MM.1S (cell line): ENCODE results near the gene TMOD1.
"Not testable (repeated sequence)": the region's sequence is repeated elsewhere in the genome, so short reads cannot be mapped to it uniquely, and the experiment has no call there.

ENCODE experiments used
- DNase-seq: peaks from one replicate; pipeline ENCODE4 v3.0.0-alpha.2; 2015
- H2AFZ ChIP-seq: fragments of 300-600 bp; sonication (generic); 2 replicates; pipeline ENCODE4 v1.6.0; 2016; ENCODE audit warnings: antibody characterized with exemption, low read length
- H3F3A ChIP-seq: fragments of 300-600 bp; sonication (generic); 2 replicates; pipeline ENCODE4 v1.6.1; 2016; ENCODE audit warnings: mild to moderate bottlenecking, antibody characterized with exemption, low read length, moderate library complexity, mixed read lengths; ENCODE audit not compliant: insufficient read depth
- H3K27ac ChIP-seq: fragments of 300-600 bp; sonication (generic); 2 replicates; pipeline ENCODE4 v1.5.1; 2016; ENCODE audit warnings: mild to moderate bottlenecking, low read length
- H3K27me3 ChIP-seq: fragments of 300-600 bp; sonication (generic); replicated peaks from 2 replicates; pipeline ENCODE4 v1.6.0; 2016; ENCODE audit warnings: low read length; ENCODE audit not compliant: insufficient read depth
- H3K36me3 ChIP-seq: fragments of 300-600 bp; sonication (generic); replicated peaks from 2 replicates; pipeline ENCODE4 v1.6.1; 2016; ENCODE audit warnings: mild to moderate bottlenecking, low read length, mixed read lengths; ENCODE audit not compliant: insufficient read depth
- H3K4me1 ChIP-seq: fragments of 300-600 bp; sonication (generic); 2 replicates; pipeline ENCODE4 v1.6.1; 2016; ENCODE audit warnings: low read length, mixed read lengths
- H3K4me2 ChIP-seq: fragments of 300-600 bp; sonication (generic); 2 replicates; pipeline ENCODE4 v1.6.0; 2016; ENCODE audit warnings: low read depth, low read length
- H3K4me3 ChIP-seq: fragments of 300-600 bp; sonication (generic); 2 replicates; pipeline ENCODE4 v1.5.1; 2016; ENCODE audit warnings: low read length, mixed read lengths
- H3K79me2 ChIP-seq: fragments of 300-600 bp; sonication (generic); 2 replicates; pipeline ENCODE4 v1.6.1; 2016; ENCODE audit warnings: mixed run types, low read length, mixed read lengths
- H3K9ac ChIP-seq: fragments of 300-600 bp; sonication (generic); 2 replicates; pipeline ENCODE4 v1.6.1; 2016; ENCODE audit warnings: low read length, mixed read lengths
- H3K9me2 ChIP-seq: fragments of 300-600 bp; sonication (generic); replicated peaks from 2 replicates; pipeline ENCODE4 v1.6.1; 2016; ENCODE audit warnings: mild to moderate bottlenecking, low read length, mixed read lengths; ENCODE audit not compliant: insufficient read depth
- H3K9me3 ChIP-seq: fragments of 300-600 bp; sonication (generic); replicated peaks from 2 replicates; pipeline ENCODE4 v1.6.1; 2016; ENCODE audit warnings: mild to moderate bottlenecking, low read length, mixed read lengths; ENCODE audit not compliant: insufficient read depth
- H4K20me1 ChIP-seq: fragments of 300-600 bp; sonication (generic); 2 replicates; pipeline ENCODE4 v1.6.1; 2016; ENCODE audit warnings: mild to moderate bottlenecking, low read length, moderate library complexity, mixed read lengths; ENCODE audit not compliant: insufficient read depth
- EZH2 ChIP-seq: fragments of 300-600 bp; sonication (generic); optimal IDR thresholded peaks from 2 replicates; pipeline ENCODE3; 2017; ENCODE audit warnings: low read depth, mild to moderate bottlenecking, antibody characterized with exemption, low read length, mixed read lengths
- EZH2phosphoT487 ChIP-seq: fragments of 300-600 bp; sonication (generic); IDR thresholded peaks from 2 replicates; pipeline ENCODE4 v1.6.1; 2018; ENCODE audit warnings: antibody characterized with exemption, low read length
- TF ChIP-seq, protein P1 (sequence below): fragments of 300-600 bp; sonication (generic); IDR thresholded peaks from 2 replicates; pipeline ENCODE4 v1.5.1; 2016; ENCODE audit warnings: antibody characterized with exemption, low read length, mixed read lengths

The TMOD1 gene

DNA sequence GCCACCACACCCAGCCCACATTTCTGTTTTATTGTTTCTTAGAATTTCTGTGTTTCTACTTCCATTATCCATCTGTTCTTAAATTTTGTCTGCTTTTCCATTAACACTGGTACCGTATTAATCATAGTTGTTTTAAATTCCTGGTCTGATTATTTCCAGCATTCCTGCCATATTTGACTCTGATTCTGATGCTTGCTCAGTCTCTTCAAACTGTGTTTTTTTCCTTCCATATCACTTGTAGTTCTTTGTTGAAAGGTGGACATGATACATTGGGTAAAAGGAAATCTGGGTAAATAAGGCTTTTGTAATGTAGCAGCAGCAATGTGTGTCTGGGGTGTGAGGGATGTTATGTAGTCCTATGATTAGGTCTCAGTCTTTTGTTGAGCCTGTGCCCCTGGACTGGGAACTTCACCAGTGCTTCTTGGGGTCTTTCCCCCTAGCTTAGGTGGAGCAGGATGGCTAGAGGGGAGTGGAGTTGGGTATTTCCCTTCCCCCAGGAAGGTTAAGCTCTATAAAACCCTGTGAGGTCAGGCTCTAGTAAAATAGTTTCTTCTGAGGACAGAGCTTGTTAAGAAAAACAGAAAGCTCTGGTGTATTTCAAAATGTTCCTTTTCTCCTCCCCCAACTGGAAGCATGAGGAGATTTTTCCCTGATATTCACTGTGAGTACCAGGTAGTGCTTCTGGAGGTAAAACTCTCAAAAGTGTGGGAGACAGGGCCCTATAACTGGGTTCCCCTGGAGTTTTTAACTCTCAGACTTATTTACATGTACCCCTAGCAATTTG lies 10.1 kb upstream of the TMOD1 start:
- no peaks in the 10 kb centered on the region for H3K79me2 ChIP-seq
- no peak for DNase-seq
- TF ChIP-seq, protein P1, sequence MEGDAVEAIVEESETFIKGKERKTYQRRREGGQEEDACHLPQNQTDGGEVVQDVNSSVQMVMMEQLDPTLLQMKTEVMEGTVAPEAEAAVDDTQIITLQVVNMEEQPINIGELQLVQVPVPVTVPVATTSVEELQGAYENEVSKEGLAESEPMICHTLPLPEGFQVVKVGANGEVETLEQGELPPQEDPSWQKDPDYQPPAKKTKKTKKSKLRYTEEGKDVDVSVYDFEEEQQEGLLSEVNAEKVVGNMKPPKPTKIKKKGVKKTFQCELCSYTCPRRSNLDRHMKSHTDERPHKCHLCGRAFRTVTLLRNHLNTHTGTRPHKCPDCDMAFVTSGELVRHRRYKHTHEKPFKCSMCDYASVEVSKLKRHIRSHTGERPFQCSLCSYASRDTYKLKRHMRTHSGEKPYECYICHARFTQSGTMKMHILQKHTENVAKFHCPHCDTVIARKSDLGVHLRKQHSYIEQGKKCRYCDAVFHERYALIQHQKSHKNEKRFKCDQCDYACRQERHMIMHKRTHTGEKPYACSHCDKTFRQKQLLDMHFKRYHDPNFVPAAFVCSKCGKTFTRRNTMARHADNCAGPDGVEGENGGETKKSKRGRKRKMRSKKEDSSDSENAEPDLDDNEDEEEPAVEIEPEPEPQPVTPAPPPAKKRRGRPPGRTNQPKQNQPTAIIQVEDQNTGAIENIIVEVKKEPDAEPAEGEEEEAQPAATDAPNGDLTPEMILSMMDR: no peak
- TF ChIP-seq EZH2 (no peak), EZH2phosphoT487 (no peak)
- no peaks in the 10 kb centered on the region for H3K27me3 ChIP-seq
- H3K36me3 ChIP-seq: no peaks in the 10 kb centered on the region
- H3K9me3 ChIP-seq: no peaks in the 10 kb centered on the region
- no peak overlapping the region for H3K4me3 ChIP-seq
- H3K9ac ChIP-seq: no peak overlapping the region
- H3K4me1 ChIP-seq: no peaks in the 10 kb centered on the region
- H2AFZ ChIP-seq: no peak overlapping the region
- no peaks in the 10 kb centered on the region for H3F3A ChIP-seq
- H3K27ac ChIP-seq: no peak overlapping the region
- no peaks in the 10 kb centered on the region for H4K20me1 ChIP-seq
- no peak overlapping the region for H3K4me2 ChIP-seq
- H3K9me2 ChIP-seq: no peaks in the 10 kb centered on the region

DNA sequence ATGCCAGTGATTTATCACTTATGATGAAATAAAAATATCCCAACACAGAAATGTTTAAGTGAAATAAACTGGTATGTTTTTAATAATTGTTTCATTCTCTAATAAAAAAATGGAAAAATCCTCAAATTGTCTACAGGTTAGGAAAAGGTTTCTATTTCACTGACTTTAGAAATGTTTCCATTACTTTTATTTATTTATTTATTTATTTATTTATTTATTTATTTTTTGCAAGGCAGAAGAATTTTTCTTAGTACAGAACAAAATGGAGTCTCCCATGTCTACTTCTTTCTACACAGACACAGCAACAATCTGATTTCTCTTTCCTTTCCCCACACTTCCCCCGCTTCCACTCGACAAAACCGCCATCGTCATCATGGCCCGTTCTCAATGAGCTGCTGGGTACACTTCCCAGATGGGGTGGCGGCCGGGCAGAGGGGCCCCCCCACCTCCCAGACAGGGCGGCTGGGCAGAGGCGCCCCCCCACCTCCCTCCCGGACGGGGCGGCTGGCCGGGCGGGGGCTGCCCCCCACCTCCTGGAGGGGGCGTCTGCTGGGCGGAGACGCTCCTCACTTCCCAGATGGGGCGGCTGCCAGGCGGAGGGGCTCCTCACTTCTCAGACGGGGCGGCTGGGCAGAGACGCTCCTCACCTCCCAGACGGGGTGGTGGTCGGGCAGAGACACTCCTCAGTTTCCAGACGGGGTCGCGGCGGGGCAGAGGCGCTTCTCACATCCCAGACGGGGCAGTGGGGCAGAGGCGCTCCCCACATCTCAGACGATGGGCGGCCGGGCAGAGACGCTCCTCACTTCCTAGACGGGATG lies 3.7 kb upstream of the TMOD1 start:
- not testable (repeated sequence) for H3K9me3 ChIP-seq, H2AFZ ChIP-seq, H3K9me2 ChIP-seq, H3K79me2 ChIP-seq, H3K4me1 ChIP-seq, H3K27ac ChIP-seq, H3K27me3 ChIP-seq, H3K4me3 ChIP-seq, DNase-seq, H3K36me3 ChIP-seq, H3F3A ChIP-seq, H3K9ac ChIP-seq, H4K20me1 ChIP-seq, H3K4me2 ChIP-seq

DNA sequence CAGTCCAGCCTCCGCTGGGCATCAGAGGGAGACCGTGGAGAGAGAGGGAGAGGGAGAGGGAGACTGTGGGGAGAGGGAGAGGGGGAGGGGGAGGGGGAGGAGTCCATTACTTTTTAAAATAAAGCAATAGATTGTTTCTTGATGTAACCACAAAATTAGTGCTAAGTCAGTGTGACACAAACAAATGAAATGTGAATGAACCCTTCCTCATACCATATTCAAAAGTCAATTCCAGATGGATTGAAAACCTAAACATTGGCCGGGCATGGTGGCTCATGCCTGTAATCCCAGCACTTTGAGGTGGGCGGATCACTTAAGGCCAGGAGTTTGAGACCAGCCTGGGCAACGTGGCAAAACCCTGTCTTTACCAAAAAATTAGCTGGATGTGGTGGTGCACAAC lies 2.6 kb upstream of the TMOD1 start:
- H4K20me1 ChIP-seq, H3K79me2 ChIP-seq, H3K4me1 ChIP-seq, H2AFZ ChIP-seq, DNase-seq, H3K4me2 ChIP-seq, H3K9ac ChIP-seq, H3K9me2 ChIP-seq, H3F3A ChIP-seq, H3K27ac ChIP-seq, H3K4me3 ChIP-seq, H3K9me3 ChIP-seq, H3K27me3 ChIP-seq, H3K36me3 ChIP-seq: not testable (repeated sequence)

- Histone ChIP-seq H3K4me2 (no peak overlapping the region), H3K27me3 (0 out of 2 replicates have a peak, but pooled peaks cover 6% of the 10 kb centered on the region), H3K4me3 (no peak overlapping the region)
Measured at GRCh38 chr9:97500263-97500662, 1.2 kb upstream of the TMOD1 start.

More at GRCh38 chr9:97500263-97500662, 1.2 kb upstream of the TMOD1 start:
- H3K9ac ChIP-seq: no peak overlapping the region
- no peak overlapping the region for H3K27ac ChIP-seq
- no peaks in the 10 kb centered on the region for H3K9me3 ChIP-seq
- no peaks in the 10 kb centered on the region for H3K4me1 ChIP-seq
- no peaks in the 10 kb centered on the region for H4K20me1 ChIP-seq
- DNase-seq: no peak
- peaks cover 7% of the 10 kb centered on the region; the same call in 1 of the 2 replicates for H3F3A ChIP-seq
- no peak overlapping the region for H2AFZ ChIP-seq
- no peaks in the 10 kb centered on the region for H3K9me2 ChIP-seq
- TF ChIP-seq, protein P1: no peak
- TF ChIP-seq EZH2phosphoT487 (no peak), EZH2 (no peak)
- H3K36me3 ChIP-seq: no peaks in the 10 kb centered on the region
- no peaks in the 10 kb centered on the region; the same call in 1 of the 2 replicates for H3K79me2 ChIP-seq
